Fibroblast of lung (primary cell): ENCODE results near the gene SHANK1. TPM values are rescaled to one million over a fixed set of nuclear protein-coding genes. Genes with fewer than 3 reads are reported as not detected.

ENCODE experiments used
- DNase-seq, 2 donors: peaks; one replicate each; pipeline versions ENCODE4 v3.0.0 to v3.0.0-alpha.2; 2010; ENCODE audit warnings: low read depth in 2 of 2
- H2AFZ ChIP-seq: 2 replicates; pipeline ENCODE4 v1.5.1; 2012; ENCODE audit warnings: low read length, control low read depth, inconsistent platforms
- H3K27ac ChIP-seq: 2 replicates; pipeline ENCODE4 v1.5.1; 2011; ENCODE audit warnings: low read length, control low read depth; ENCODE audit not compliant: insufficient read depth
- H3K27me3 ChIP-seq: 2 replicates; pipeline ENCODE4 v1.5.1; 2011; ENCODE audit warnings: mild to moderate bottlenecking, low read length; ENCODE audit not compliant: control insufficient read depth, insufficient read depth
- H3K36me3 ChIP-seq: 2 replicates; pipeline ENCODE4 v1.5.1; 2011; ENCODE audit warnings: low read length; ENCODE audit not compliant: control insufficient read depth, insufficient read depth
- H3K4me1 ChIP-seq: 2 replicates; pipeline ENCODE4 v1.5.1; 2011; ENCODE audit warnings: low read length; ENCODE audit not compliant: control insufficient read depth, insufficient read depth; ENCODE audit errors: extremely low read depth
- H3K4me2 ChIP-seq: 2 replicates; pipeline ENCODE4 v1.5.1; 2011; ENCODE audit warnings: low read length, control low read depth; ENCODE audit not compliant: insufficient read depth; ENCODE audit errors: extremely low read depth
- H3K4me3 ChIP-seq, 4 experiments: fragments of 200-600 bp in 1 of 4; sonication (generic) in 1 of 4; replicated peaks in 1 of 4; 2 replicates each; pipeline ENCODE4 v1.5.1; 2011 to 2016; ENCODE audit warnings: low read length in 4 of 4, low read depth in 3 of 4, mild to moderate bottlenecking in 3 of 4, control low read depth in 2 of 4, inconsistent platforms in 1 of 4, mixed read lengths in 1 of 4; ENCODE audit not compliant: insufficient read depth in 1 of 4; ENCODE audit errors: control extremely low read depth in 1 of 4
- H3K79me2 ChIP-seq: 2 replicates; pipeline ENCODE4 v1.5.1; 2012; ENCODE audit warnings: mild to moderate bottlenecking, low read length, inconsistent platforms; ENCODE audit not compliant: control insufficient read depth, insufficient read depth
- H3K9ac ChIP-seq: 2 replicates; pipeline ENCODE4 v1.5.1; 2011; ENCODE audit warnings: mild to moderate bottlenecking, low read length, control low read depth; ENCODE audit not compliant: insufficient read depth
- H3K9me3 ChIP-seq: 2 replicates; pipeline ENCODE4 v1.5.1; 2012; ENCODE audit warnings: low read depth, low read length; ENCODE audit not compliant: control insufficient read depth, insufficient read depth
- H4K20me1 ChIP-seq: 2 replicates; pipeline ENCODE4 v1.5.1; 2011; ENCODE audit warnings: low read length; ENCODE audit not compliant: control insufficient read depth, insufficient read depth; ENCODE audit errors: extremely low read depth
- CTCF ChIP-seq, 2 donors: IDR thresholded peaks in 1 of 2; conservative IDR thresholded peaks in 1 of 2; 1 replicate in 1 of 2; 2 replicates in 1 of 2; pipeline ENCODE4 v1.5.1; 2011 to 2012; ENCODE audit warnings: low read length in 2 of 2, control low read depth in 1 of 2, inconsistent platforms in 1 of 2, low read depth in 1 of 2, mild to moderate bottlenecking in 1 of 2
- EZH2 ChIP-seq: IDR thresholded peaks from 2 replicates; pipeline ENCODE4 v1.5.1; 2012; ENCODE audit warnings: low read length, control low read depth, mild to moderate bottlenecking; ENCODE audit errors: missing control alignments
- polyA plus RNA-seq, 2 donors: library from polyadenylated mRNA; depleted of rRNA in 1 of 2; stranded (reverse) in 1 of 2; unstranded in 1 of 2; fragments of >200 nt; gene quantifications; 2 replicates each; pipeline ENCODE4 v1.2.1, GENCODE V29; 2011 to 2012; ENCODE audit warnings: missing spikeins in 1 of 2
- total RNA-seq: library from RNA; depleted of rRNA; stranded (reverse); fragments of >200 nt; gene quantifications from 2 replicates; pipeline ENCODE4 v1.2.1, GENCODE V29; 2014

The SHANK1 gene
- total and polyA plus RNA-seq, 2 donors (not counting 1 experiment from before 2014, with no cell fraction given) = 1.4 to 7.9 TPM

- Histone ChIP-seq H4K20me1 (no peaks in the 10 kb centered on the region), H2AFZ (no peak overlapping the region), H3K27me3 (no peaks in the 10 kb centered on the region), H3K79me2 (no peaks in the 10 kb centered on the region), H3K9ac (no peak overlapping the region), H3K4me1 (no peaks in the 10 kb centered on the region), H3K27ac (no peak overlapping the region), H3K36me3 (no peaks in the 10 kb centered on the region), H3K9me3 (no peaks in the 10 kb centered on the region), H3K4me3 (no peak overlapping the region), H3K4me2 (no peak overlapping the region)
- no peak for DNase-seq
- no peak for TF ChIP-seq CTCF (conservative IDR thresholded peaks at IDR 0.05 in 1 of 2, IDR thresholded peaks at IDR 0.05 in 1 of 2; ENCODE audit: low read depth in 1 of 2, low read length in 2 of 2)
- no peak for TF ChIP-seq EZH2
Observed at GRCh38 chr19:50652722-50653121, 66.9 kb downstream of the SHANK1 start.

- DNase-seq = no peak
- H3K79me2 ChIP-seq = no peaks in the 10 kb centered on the region
- no peak overlapping the region for H3K9ac ChIP-seq
- H3K9me3 ChIP-seq = no peaks in the 10 kb centered on the region
- TF ChIP-seq EZH2 (no peak), CTCF (conservative IDR thresholded peaks at IDR 0.05 in 1 of 2, IDR thresholded peaks at IDR 0.05 in 1 of 2; ENCODE audit: low read depth in 1 of 2, low read length in 2 of 2) (no peak)
- no peaks in the 10 kb centered on the region for H4K20me1 ChIP-seq
- H3K4me1 ChIP-seq = no peaks in the 10 kb centered on the region
- H2AFZ ChIP-seq = no peak overlapping the region
- H3K4me3 ChIP-seq = no peak overlapping the region
- H3K4me2 ChIP-seq = no peak overlapping the region
- no peaks in the 10 kb centered on the region for H3K36me3 ChIP-seq
- no peak overlapping the region for H3K27ac ChIP-seq
- no peaks in the 10 kb centered on the region for H3K27me3 ChIP-seq
Observed at GRCh38 chr19:50651174-50651573, 68.4 kb downstream of the SHANK1 start.

DNA sequence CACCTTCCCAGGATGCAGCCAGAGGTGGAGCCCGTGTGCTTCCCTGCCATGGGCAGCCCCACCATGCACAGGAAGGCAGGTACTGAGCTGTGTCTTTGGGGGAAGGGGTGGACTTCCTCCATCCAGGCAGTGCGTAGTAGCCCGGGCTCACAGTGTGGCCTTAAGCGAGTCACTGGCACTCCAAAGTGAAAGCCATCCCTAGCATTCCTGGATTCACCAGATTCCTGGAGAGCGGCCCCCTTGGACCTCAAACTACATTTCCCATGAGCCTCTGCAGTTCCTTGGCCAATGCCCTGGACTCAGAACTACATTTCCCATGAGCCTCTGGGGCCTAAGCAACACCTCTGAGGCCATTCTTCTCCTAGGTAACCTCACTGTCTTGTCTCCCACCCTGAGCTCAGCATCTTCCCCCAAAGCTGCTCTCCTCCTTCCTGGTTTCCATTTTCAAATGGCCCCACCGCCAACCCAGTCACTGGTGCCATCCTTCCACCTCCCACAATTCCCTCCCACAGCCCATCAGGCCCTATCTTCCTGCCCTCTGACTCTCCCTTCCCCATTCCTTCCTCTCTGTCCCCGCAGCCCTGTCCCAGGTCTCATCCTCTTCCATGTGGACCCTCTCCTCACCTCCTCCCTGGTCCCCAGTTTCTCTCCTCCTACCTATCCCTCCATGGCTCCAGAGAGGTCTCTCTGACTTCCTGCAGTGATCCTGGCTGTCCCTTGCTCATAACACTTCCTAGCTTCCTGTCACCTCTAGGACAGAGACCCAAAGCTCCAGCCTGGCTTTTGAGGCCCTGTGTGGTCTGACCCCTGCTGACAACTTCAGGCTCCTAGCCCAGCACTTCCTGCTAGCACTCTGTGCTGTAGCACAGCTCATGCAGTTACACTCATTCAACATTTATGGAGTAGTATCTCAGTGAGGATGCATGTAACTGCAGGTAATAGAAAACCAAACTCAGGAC, 69.9 kb downstream of the SHANK1 start, which contains the start of gene C19orf81:
Gene C19orf81 (plus strand): TSS at position 13 of the 959 bp plus-strand sequence. CDS start 0 bp downstream, at position 13.
- no peaks in the 10 kb centered on the region for H4K20me1 ChIP-seq
- DNase-seq = no peak
- no peak for TF ChIP-seq CTCF (conservative IDR thresholded peaks at IDR 0.05 in 1 of 2, IDR thresholded peaks at IDR 0.05 in 1 of 2; ENCODE audit: low read depth in 1 of 2, low read length in 2 of 2)
- TF ChIP-seq EZH2 = no peak
- no peak within 1 kb of the TSS for H3K4me2 ChIP-seq
- no peak within 1 kb of the TSS for H3K27ac ChIP-seq
- H3K9me3 ChIP-seq = no peaks in the 10 kb centered on the region
- no peaks in the 10 kb centered on the region for H3K36me3 ChIP-seq
- H3K4me1 ChIP-seq = no peaks in the 10 kb centered on the region
- H3K27me3 ChIP-seq = no peaks in the 10 kb centered on the region
- H3K79me2 ChIP-seq = no peaks in the 10 kb centered on the region
- no peak within 1 kb of the TSS for H3K9ac ChIP-seq
- H3K4me3 ChIP-seq = no peak within 1 kb of the TSS
- H2AFZ ChIP-seq = no peak within 1 kb of the TSS
